ENCODE results near the gene PCSK6. TPM values are rescaled to one million over a fixed set of nuclear protein-coding genes. Genes with fewer than 3 reads are reported as not detected.

Gene PCSK6
- total and polyA plus RNA-seq, 2 of the 8 experiments (the other 6 are each of a cell fraction or from before 2014, with no cell fraction given), result 1.9 to 4.0 TPM

DNA sequence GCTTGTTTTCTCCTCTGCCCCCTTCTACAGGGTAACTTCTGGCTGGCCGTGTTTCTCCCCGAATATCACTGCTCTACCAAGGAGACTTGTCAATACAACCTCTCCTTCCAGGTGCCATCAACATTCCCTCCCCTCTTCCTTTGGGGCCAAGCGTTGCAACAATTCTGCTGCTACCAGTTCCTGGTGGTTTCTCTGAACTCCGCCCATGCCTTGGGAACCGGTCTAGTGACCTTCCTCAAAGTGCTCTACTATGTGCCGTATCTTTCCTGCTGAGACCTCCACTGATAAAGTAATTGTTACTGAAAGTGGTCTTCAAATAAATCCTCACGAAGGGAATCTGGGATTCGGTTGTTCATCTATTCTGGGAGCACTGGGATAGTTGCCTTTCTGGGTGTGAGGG is 26.2 kb downstream of the PCSK6 start:
- no peak overlapping the region for H2AK5ac ChIP-seq (ENCODE audit: low read depth, low read length)
- no peaks in the 10 kb centered on the region for H3K4me1 ChIP-seq (replicated peaks in 1 of 4; ENCODE audit: control insufficient read depth in 3 of 4, insufficient read depth in 4 of 4, low read length in 3 of 4)
- no peaks in the 10 kb centered on the region for H3K79me1 ChIP-seq (ENCODE audit: low read depth, low read length)
- H3K23me2 ChIP-seq (ENCODE audit: low read depth, low read length), result no peaks in the 10 kb centered on the region
- H3K9me3 ChIP-seq (ENCODE audit: insufficient read depth in 2 of 2, low read depth in 1 of 2, low read length in 1 of 2), result no peaks in the 10 kb centered on the region
- no peak overlapping the region for H4K8ac ChIP-seq (ENCODE audit: extremely low read depth, insufficient read depth, low read length)
- TF ChIP-seq EP300 (IDR thresholded peaks at IDR 0.05; ENCODE audit: borderline replicate concordance in 1 of 2, low read depth in 2 of 2, low read length in 2 of 2) (no peak), SIN3A (conservative IDR thresholded peaks at IDR 0.05 in 1 of 2, IDR thresholded peaks at IDR 0.05 in 1 of 2; ENCODE audit: low read depth in 1 of 2, low read length in 2 of 2) (no peak), CBX8 (IDR thresholded peaks at IDR 0.05; ENCODE audit: borderline replicate concordance, low read depth, low read length) (no peak), BRCA1 (IDR thresholded peaks at IDR 0.05; ENCODE audit: low read depth, low read length) (no peak), BCL11A (IDR thresholded peaks at IDR 0.05; ENCODE audit: low read depth in 2 of 2, low read length in 2 of 2) (no peak), SP4 (IDR thresholded peaks at IDR 0.05; ENCODE audit: low read length) (no peak)
- H2BK20ac ChIP-seq (ENCODE audit: low read length), result no peak overlapping the region
- H3K18ac ChIP-seq (ENCODE audit: extremely low read depth, low read length), result no peak overlapping the region
- no peak overlapping the region for H2AFZ ChIP-seq (ENCODE audit: low read length)
- no peak overlapping the region for H2BK15ac ChIP-seq (ENCODE audit: low read length)
- DNase-seq (ENCODE audit: low read depth in 1 of 2, low spot score in 2 of 2) (no peak), FAIRE-seq (no peak)
- no peaks in the 10 kb centered on the region for H3K36me3 ChIP-seq (ENCODE audit: control insufficient read depth in 2 of 4, insufficient read depth in 4 of 4, low read length in 3 of 4)
- no peak overlapping the region for H2BK5ac ChIP-seq (ENCODE audit: low read depth, low read length)
- H2BK120ac ChIP-seq (replicated peaks; ENCODE audit: low read depth, low read length), result no peak overlapping the region
- no peaks in the 10 kb centered on the region for H3K79me2 ChIP-seq (ENCODE audit: control insufficient read depth in 1 of 2, insufficient read depth in 2 of 2, low read length in 2 of 2)
- no peak overlapping the region for H3K4me3 ChIP-seq (ENCODE audit: extremely low read depth in 1 of 4, insufficient read depth in 2 of 4, low read depth in 3 of 4, low read length in 4 of 4)
- no peak overlapping the region for H3K27ac ChIP-seq (ENCODE audit: low read depth, low read length)
- H3K27me3 ChIP-seq (replicated peaks in 1 of 4; ENCODE audit: control insufficient read depth in 3 of 4, extremely low read depth in 1 of 4, insufficient read depth in 3 of 4, low read length in 3 of 4), result no peaks in the 10 kb centered on the region; a peak in 1 of 7 replicates
- POLR2A ChIA-PET (ENCODE audit: partially characterized antibody), result no interaction called here
- H3K14ac ChIP-seq (ENCODE audit: insufficient read length), result no peak overlapping the region
- CTCF ChIA-PET (ENCODE audit: partially characterized antibody), result no interaction called here
- H3K4me2 ChIP-seq (ENCODE audit: insufficient read depth in 1 of 2, low read depth in 2 of 2, low read length in 2 of 2), result no peak overlapping the region
- H3K56ac ChIP-seq (replicated peaks; ENCODE audit: insufficient read length, low read depth, low read length), result no peak overlapping the region
- no peak overlapping the region for H3K9ac ChIP-seq (replicated peaks in 1 of 4; ENCODE audit: extremely low read depth in 1 of 4, low read depth in 3 of 4, low read length in 3 of 4)
- H4K91ac ChIP-seq (replicated peaks; ENCODE audit: insufficient read length, low read length), result no peak overlapping the region
- H3K4ac ChIP-seq (replicated peaks; ENCODE audit: insufficient read length, low read depth, low read length), result no peak overlapping the region
- no peak overlapping the region for H2BK12ac ChIP-seq (ENCODE audit: low read depth, low read length)
- WGBS, 2 experiments (ENCODE audit: extremely low coverage in 1 of 2, insufficient coverage in 1 of 2, insufficient read length in 1 of 2, insufficient replicate concordance in 2 of 2, low coverage in 1 of 2, low lambda C conversion rate in 2 of 2, missing lambda C conversion rate in 1 of 2), result 72% methylated on average over 8 of the region's 8 CpGs; no CpG with 5 or more reads in 1 of the 2 experiments
- no peak overlapping the region for H3K23ac ChIP-seq (ENCODE audit: insufficient read length)
- H4K5ac ChIP-seq (ENCODE audit: insufficient read length, low read depth, low read length), result no peak overlapping the region
- no peaks in the 10 kb centered on the region for H4K20me1 ChIP-seq (replicated peaks in 1 of 2; ENCODE audit: control insufficient read depth in 1 of 2, insufficient read depth in 2 of 2, low read length in 2 of 2)

Measured in H1 (cell line).